MCF 10A (cell line): ENCODE results near the gene PNKD. TPM values are rescaled to one million over a fixed set of nuclear protein-coding genes. Genes with fewer than 3 reads are reported as not detected.
A peak's percentile ranks its signal among the peaks of the same experiment; 100 is the strongest.

ENCODE experiments used
- BruUV-seq: library from RNA; stranded (reverse); fragments of 400-500 nt; replicated peaks from 2 replicates; lab custom pipeline; 2021; lab: Mats Ljungman, UMichigan
- CTCF ChIA-PET: fragments of 300-600 bp; sonication (Branson Sonifier 250); formaldehyde crosslinking; extraction: SDS; loops from one replicate; lab custom pipeline; 2021; ENCODE audit warnings: antibody characterized with exemption, inconsistent platforms; lab: Yijun Ruan, JAX
- POLR2A ChIA-PET: fragments of 300-600, 350-650 bp; sonication (Branson Sonifier 250); formaldehyde crosslinking; extraction: SDS; loops from one replicate; lab custom pipeline; 2020; ENCODE audit warnings: antibody characterized with exemption, inconsistent platforms; lab: Yijun Ruan, JAX
- DNase-seq: peaks from one replicate; pipeline ENCODE4 v3.0.0-alpha.2; 2018; ENCODE audit not compliant: unreplicated experiment
- H3K27ac Mint-ChIP-seq: one replicate; pipeline ENCODE4 v1.8.0; 2022; ENCODE audit warnings: mild to moderate bottlenecking, low read depth, mixed read lengths; ENCODE audit not compliant: unreplicated experiment
- H3K27me3 Mint-ChIP-seq: one replicate; pipeline ENCODE4 v1.8.0; 2022; ENCODE audit warnings: mixed read lengths; ENCODE audit not compliant: insufficient read depth, unreplicated experiment
- H3K36me3 Mint-ChIP-seq: one replicate; pipeline ENCODE4 v1.8.0; 2022; ENCODE audit warnings: mild to moderate bottlenecking, moderate library complexity, mixed read lengths; ENCODE audit not compliant: insufficient read depth, unreplicated experiment
- H3K4me1 Mint-ChIP-seq: one replicate; pipeline ENCODE4 v1.8.0; 2022; ENCODE audit warnings: mixed read lengths; ENCODE audit not compliant: insufficient read depth, unreplicated experiment
- H3K4me3 Mint-ChIP-seq: one replicate; pipeline ENCODE4 v1.8.0; 2022; ENCODE audit warnings: mild to moderate bottlenecking, moderate library complexity, mixed read lengths; ENCODE audit not compliant: unreplicated experiment
- H3K9me3 Mint-ChIP-seq: one replicate; pipeline ENCODE4 v1.8.0; 2022; ENCODE audit warnings: mixed read lengths; ENCODE audit not compliant: unreplicated experiment
- CTCF ChIP-seq: fragments of 200-600 bp; IDR thresholded peaks from one replicate; pipeline ENCODE4 v1.8.0; 2022; ENCODE audit warnings: antibody characterized with exemption, mild to moderate bottlenecking; ENCODE audit not compliant: unreplicated experiment
- intact Hi-C: fragments of 100-400 bp; cut with micrococcal nuclease; formaldehyde crosslinking; loops from 2 replicates; pipeline ENCODE4 v1.14.1; 2022
- total RNA-seq: library from RNA; stranded (reverse); gene quantifications from 2 replicates; pipeline ENCODE4 v1.2.3, GENCODE V29; 2022

PNKD gene
- total RNA-seq, 1 experiment from 2014 or later: 23.1 TPM

- DNase-seq: no peak
- no TSS peak for BruUV-seq
- no peaks in the 10 kb centered on the region for H3K27me3 Mint-ChIP-seq
- H3K27ac Mint-ChIP-seq: peak overlapping the region; percentile 94
- peak overlapping the region; percentile 53 for H3K4me3 Mint-ChIP-seq
- no peak for TF ChIP-seq CTCF
- no peaks in the 10 kb centered on the region for H3K9me3 Mint-ChIP-seq
- ChIA-PET POLR2A (interaction anchor here (0.6 to 6.5 kb wide), 18 partner anchors 8 to 1046 kb away, joined by 3 to 71 read pairs (median 6); partner anchors contain the start of genes AAMP, CATIP, CTDSP1 and PNKD), CTCF (interaction anchor here (0.6 to 12.3 kb wide), 13 partner anchors 12 to 349 kb away, joined by 3 to 215 read pairs (median 5); partner anchors contain the start of genes AAMP, CATIP and PNKD)
- H3K4me1 Mint-ChIP-seq: peaks cover 29% of the 10 kb centered on the region
- no peaks in the 10 kb centered on the region for H3K36me3 Mint-ChIP-seq
- intact Hi-C loops: no loop called here
Measured at GRCh38 chr2:218298314-218298875, 28.1 kb downstream of the PNKD start.

- intact Hi-C loops: loop anchor here (2.0 kb wide), 1 partner anchor 167 kb away; no protein-coding TSS in a partner anchor
- no peak overlapping the region for H3K27ac Mint-ChIP-seq
- DNase-seq: no peak
- peaks cover 20% of the 10 kb centered on the region for H3K4me1 Mint-ChIP-seq
- H3K36me3 Mint-ChIP-seq: no peaks in the 10 kb centered on the region
- POLR2A ChIA-PET: interaction anchor here (2.5 to 6.5 kb wide), 4 partner anchors 10 to 97 kb away, joined by 11 to 71 read pairs (median 25); partner anchors contain the start of genes AAMP and PNKD
- H3K27me3 Mint-ChIP-seq: no peaks in the 10 kb centered on the region
- H3K9me3 Mint-ChIP-seq: no peaks in the 10 kb centered on the region
- CTCF ChIA-PET: interaction anchor here (0.6 to 12.3 kb wide), 7 partner anchors 9 to 115 kb away, joined by 3 to 215 read pairs (median 9); partner anchors contain the start of genes AAMP, CATIP and PNKD
- no TSS peak for BruUV-seq
- no peak overlapping the region for H3K4me3 Mint-ChIP-seq
- TF ChIP-seq CTCF: no peak
Measured at GRCh38 chr2:218300141-218300540, 29.8 kb downstream of the PNKD start.

- Mint-ChIP-seq H3K27me3 (no peaks in the 10 kb centered on the region), H3K4me3 (no peak overlapping the region), H3K27ac (no peak overlapping the region), H3K36me3 (no peaks in the 10 kb centered on the region), H3K9me3 (no peaks in the 10 kb centered on the region), H3K4me1 (peaks cover 16% of the 10 kb centered on the region)
- ChIA-PET CTCF (interaction anchor here (0.6 to 4.1 kb wide), 35 partner anchors 9 to 390 kb away, joined by 3 to 110 read pairs (median 4); partner anchors contain the start of genes CATIP, SLC11A1 and TMBIM1), POLR2A (interaction anchor here (1.2 to 2.0 kb wide), 4 partner anchors 15 to 96 kb away, joined by 3 to 7 read pairs (median 4); no protein-coding TSS in a partner anchor)
- peak; percentile 91 for TF ChIP-seq CTCF
- BruUV-seq: no TSS peak
- intact Hi-C loops: loop anchor here (1.0 to 2.0 kb wide), 4 partner anchors 29 to 166 kb away; partner anchors contain the start of gene CATIP
- DNase-seq: peak; percentile 90
Measured at GRCh38 chr2:218301176-218301819, 31.0 kb downstream of the PNKD start.

- intact Hi-C loops: no loop called here
- no TSS peak for BruUV-seq
- CTCF ChIA-PET: interaction anchor here (0.6 to 2.3 kb wide), 3 partner anchors 9 to 77 kb away, joined by 4 to 14 read pairs (median 4); partner anchors contain the start of genes CATIP and SLC11A1
Measured at GRCh38 chr2:218305383-218305782, 35.1 kb downstream of the PNKD start.

More at GRCh38 chr2:218305383-218305782, 35.1 kb downstream of the PNKD start:
- no peak for TF ChIP-seq CTCF
- Mint-ChIP-seq H3K9me3 (no peaks in the 10 kb centered on the region), H3K4me1 (peaks cover 4% of the 10 kb centered on the region), H3K27ac (no peak overlapping the region), H3K4me3 (no peak overlapping the region), H3K27me3 (no peaks in the 10 kb centered on the region), H3K36me3 (no peaks in the 10 kb centered on the region)
- POLR2A ChIA-PET: no interaction called here
- DNase-seq: no peak
